DND-41 (cell line): ENCODE measurements around the gene NPIPB4.
A peak's percentile ranks its signal among the peaks of the same experiment; 100 is the strongest.
"Not testable (repeated sequence)": the region's sequence is repeated elsewhere in the genome, so short reads cannot be mapped to it uniquely, and the experiment has no call there.

Source experiments
- ATAC-seq: fragments of 200-7000 bp; cut with Tn5 transposase; 3 replicates; pipeline ENCODE4 v1.9.1; 2021; ENCODE audit warnings: low read depth; ENCODE audit not compliant: insufficient read depth
- DNase-seq: peaks from one replicate; pipeline ENCODE4 v3.0.0-alpha.2; 2020
- H2AFZ ChIP-seq: 2 replicates; pipeline ENCODE4 v1.6.0; 2012; ENCODE audit warnings: low read depth, low read length
- H3K27ac ChIP-seq: 2 replicates; pipeline ENCODE4 v1.5.1; 2012; ENCODE audit warnings: low read length, inconsistent platforms
- H3K27me3 ChIP-seq: fragments of 200-600 bp; sonication (generic); 2 replicates; pipeline ENCODE4 v1.6.0; 2012; ENCODE audit warnings: low read length, mild to moderate bottlenecking, inconsistent platforms; ENCODE audit not compliant: insufficient read depth, poor library complexity
- H3K36me3 ChIP-seq: 2 replicates; pipeline ENCODE4 v1.5.1; 2012; ENCODE audit warnings: low read length, inconsistent platforms; ENCODE audit not compliant: insufficient read depth
- H3K4me1 ChIP-seq: 2 replicates; pipeline ENCODE4 v1.5.1; 2012; ENCODE audit warnings: mild to moderate bottlenecking, low read length; ENCODE audit not compliant: insufficient read depth
- H3K4me2 ChIP-seq: 2 replicates; pipeline ENCODE4 v1.6.0; 2012; ENCODE audit warnings: mild to moderate bottlenecking, moderate library complexity, low read length, inconsistent platforms; ENCODE audit not compliant: insufficient read depth
- H3K4me3 ChIP-seq, 2 experiments: fragments of 200-600 bp in 1 of 2; shearing (Covaris generic) in 1 of 2; 2 replicates each; pipeline ENCODE4 v1.5.1; 2012 to 2016; ENCODE audit warnings: inconsistent platforms in 2 of 2, low read length in 2 of 2, mild to moderate bottlenecking in 2 of 2, low read depth in 1 of 2, moderate library complexity in 1 of 2
- H3K79me2 ChIP-seq: 2 replicates; pipeline ENCODE4 v1.6.0; 2012; ENCODE audit warnings: low read length, inconsistent platforms; ENCODE audit not compliant: insufficient read depth
- H3K9ac ChIP-seq: 2 replicates; pipeline ENCODE4 v1.6.0; 2012; ENCODE audit warnings: low read depth, mild to moderate bottlenecking, inconsistent platforms, low read length, moderate library complexity
- H3K9me3 ChIP-seq: 2 replicates; pipeline ENCODE4 v1.5.1; 2012; ENCODE audit warnings: low read length, moderate library complexity, mild to moderate bottlenecking, inconsistent platforms; ENCODE audit not compliant: insufficient read depth, severe bottlenecking
- H4K20me1 ChIP-seq: 2 replicates; pipeline ENCODE4 v1.6.0; 2012; ENCODE audit warnings: low read length; ENCODE audit not compliant: insufficient read depth
- TF ChIP-seq, protein P1 (sequence below): IDR thresholded peaks from 2 replicates; pipeline ENCODE4 v1.5.1; 2012; ENCODE audit warnings: borderline replicate concordance, low read length, moderate library complexity, mild to moderate bottlenecking; ENCODE audit not compliant: poor library complexity, severe bottlenecking; ENCODE audit errors: extremely low read depth

Gene NPIPB4

DNA sequence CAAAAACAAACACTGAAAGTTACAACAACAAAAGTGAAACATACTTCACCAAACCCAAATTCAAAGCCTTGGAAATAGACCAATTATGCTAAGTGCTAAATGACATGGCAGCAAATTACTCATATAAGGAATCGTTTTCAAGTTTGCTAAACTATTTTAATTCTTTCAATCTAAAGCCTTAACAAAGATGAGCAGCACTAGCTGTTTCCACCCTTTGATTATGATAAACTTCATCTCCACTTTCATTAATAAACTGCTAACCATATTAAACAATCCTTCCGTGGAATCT is 55.2 kb downstream of the NPIPB4 start:
- H3K9me3 ChIP-seq, H3K79me2 ChIP-seq, DNase-seq, H3K9ac ChIP-seq, H3K36me3 ChIP-seq, H3K4me3 ChIP-seq, H4K20me1 ChIP-seq, ATAC-seq, H3K27me3 ChIP-seq, H3K4me1 ChIP-seq, H3K27ac ChIP-seq, H2AFZ ChIP-seq, H3K4me2 ChIP-seq: not testable (repeated sequence)

DNA sequence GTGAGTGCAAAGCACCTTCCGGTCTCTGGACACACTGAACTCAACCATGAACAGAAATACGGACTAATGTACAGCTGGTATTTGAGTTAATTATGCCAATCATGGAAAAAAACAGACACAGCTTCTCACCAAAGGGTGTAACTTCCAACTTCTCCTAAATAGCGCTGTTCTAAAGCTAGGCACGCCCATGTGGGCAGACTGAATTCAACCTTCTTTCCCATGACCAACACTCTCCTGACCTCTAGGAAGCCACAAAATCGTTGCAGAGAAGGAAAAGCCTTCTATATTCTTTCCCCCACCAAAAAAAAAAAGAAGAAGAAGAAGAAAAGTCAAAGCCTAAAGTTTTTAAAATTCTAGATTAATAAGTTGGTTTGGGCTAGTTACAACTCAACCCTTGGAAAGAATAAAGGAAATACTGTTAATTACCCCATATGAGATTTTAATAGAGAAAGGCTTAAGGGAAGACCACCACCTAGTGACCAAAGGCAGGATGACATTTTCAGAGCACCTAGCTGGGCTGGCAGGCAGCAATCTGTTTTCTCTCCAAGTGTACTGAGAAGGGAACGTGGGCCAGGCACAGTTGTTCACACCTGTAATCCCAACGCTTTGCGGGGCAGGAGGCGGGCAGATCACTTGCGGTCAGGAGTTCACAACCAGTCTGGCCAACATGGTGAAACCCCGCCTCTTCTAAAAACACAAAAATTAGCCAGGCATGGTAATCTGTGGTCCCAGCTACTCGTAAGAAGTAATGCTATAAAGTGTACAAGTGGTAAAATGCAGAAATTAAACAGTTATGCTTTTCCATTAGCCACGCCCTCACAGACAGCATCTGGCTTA is 55.8 kb downstream of the NPIPB4 start:
- H3K27me3 ChIP-seq, H3K4me3 ChIP-seq, H3K9ac ChIP-seq, H2AFZ ChIP-seq, H3K27ac ChIP-seq, H3K79me2 ChIP-seq, H3K4me1 ChIP-seq, H3K36me3 ChIP-seq, H3K4me2 ChIP-seq, H3K9me3 ChIP-seq, H4K20me1 ChIP-seq: not testable (repeated sequence)
- DNase-seq = peak; percentile 32
- TF ChIP-seq, protein P1, sequence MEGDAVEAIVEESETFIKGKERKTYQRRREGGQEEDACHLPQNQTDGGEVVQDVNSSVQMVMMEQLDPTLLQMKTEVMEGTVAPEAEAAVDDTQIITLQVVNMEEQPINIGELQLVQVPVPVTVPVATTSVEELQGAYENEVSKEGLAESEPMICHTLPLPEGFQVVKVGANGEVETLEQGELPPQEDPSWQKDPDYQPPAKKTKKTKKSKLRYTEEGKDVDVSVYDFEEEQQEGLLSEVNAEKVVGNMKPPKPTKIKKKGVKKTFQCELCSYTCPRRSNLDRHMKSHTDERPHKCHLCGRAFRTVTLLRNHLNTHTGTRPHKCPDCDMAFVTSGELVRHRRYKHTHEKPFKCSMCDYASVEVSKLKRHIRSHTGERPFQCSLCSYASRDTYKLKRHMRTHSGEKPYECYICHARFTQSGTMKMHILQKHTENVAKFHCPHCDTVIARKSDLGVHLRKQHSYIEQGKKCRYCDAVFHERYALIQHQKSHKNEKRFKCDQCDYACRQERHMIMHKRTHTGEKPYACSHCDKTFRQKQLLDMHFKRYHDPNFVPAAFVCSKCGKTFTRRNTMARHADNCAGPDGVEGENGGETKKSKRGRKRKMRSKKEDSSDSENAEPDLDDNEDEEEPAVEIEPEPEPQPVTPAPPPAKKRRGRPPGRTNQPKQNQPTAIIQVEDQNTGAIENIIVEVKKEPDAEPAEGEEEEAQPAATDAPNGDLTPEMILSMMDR = peak; percentile 55
- ATAC-seq = peak; percentile 75

DNA sequence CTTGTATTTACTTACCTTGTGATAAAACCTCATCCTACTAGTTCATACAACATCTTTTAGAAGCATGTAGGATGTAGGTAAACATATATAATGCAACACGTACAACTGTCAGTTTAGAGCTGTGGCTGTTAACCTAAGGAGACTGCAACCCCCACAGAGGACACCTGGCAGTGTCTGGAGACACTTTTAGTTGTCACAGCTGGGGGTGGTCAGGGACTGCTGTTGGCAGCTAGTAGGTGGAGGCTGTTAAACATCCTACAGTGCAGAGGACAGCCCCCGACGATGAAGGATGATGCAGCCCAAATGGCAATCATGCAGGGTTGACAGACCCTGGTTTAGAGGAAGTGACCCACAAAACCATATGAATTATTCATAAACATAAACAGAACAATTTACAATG is 59.0 kb downstream of the NPIPB4 start:
- not testable (repeated sequence) for H3K4me3 ChIP-seq, H3K27ac ChIP-seq, DNase-seq, H3K27me3 ChIP-seq, H3K4me2 ChIP-seq, H3K4me1 ChIP-seq, H3K9me3 ChIP-seq, H4K20me1 ChIP-seq, H2AFZ ChIP-seq, H3K9ac ChIP-seq, H3K79me2 ChIP-seq, H3K36me3 ChIP-seq
- ATAC-seq = peak; percentile 82

DNA sequence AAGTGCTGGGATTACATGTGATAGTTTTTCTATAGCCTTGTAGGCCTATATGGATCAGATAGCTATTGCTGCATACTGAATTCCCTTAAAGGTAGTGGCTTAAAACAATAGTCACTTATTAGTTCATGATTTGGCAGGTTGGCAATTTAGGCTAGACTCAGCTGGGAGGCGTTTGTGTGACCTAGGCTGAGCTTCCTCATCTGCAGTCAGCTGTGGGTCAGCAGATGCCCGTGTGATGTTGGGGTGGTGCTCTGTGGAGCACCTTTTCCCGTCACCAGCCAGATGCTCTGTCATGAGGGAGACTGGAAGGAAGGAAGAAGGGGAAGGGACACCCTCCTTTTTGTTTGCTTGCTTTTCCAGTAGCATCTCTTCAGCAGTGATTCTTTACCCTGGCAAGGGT is 64.2 kb downstream of the NPIPB4 start:
- ATAC-seq, DNase-seq, H2AFZ ChIP-seq, H3K27ac ChIP-seq, H3K9ac ChIP-seq, H3K4me2 ChIP-seq, H4K20me1 ChIP-seq, H3K4me1 ChIP-seq, H3K79me2 ChIP-seq, H3K4me3 ChIP-seq, H3K9me3 ChIP-seq, H3K27me3 ChIP-seq, H3K36me3 ChIP-seq: not testable (repeated sequence)

DNA sequence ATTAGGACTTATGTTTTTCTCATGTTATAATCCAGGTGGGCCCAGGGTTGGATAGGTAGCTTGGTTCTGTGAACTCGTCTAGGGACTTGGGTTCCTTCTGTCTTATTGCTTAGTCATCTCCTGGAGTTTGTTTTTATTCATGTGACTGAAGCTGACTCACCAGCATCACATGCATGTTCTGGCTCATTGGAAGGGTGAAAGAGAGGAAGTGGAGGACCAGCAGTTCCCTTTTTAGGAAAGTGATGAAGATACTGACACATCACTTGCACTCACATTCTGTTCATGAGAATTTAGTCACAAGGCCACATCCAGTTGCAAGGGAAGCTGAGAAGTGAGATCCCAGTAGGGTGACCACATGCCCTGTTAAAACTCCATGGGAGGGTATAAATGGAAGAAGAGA is 67.0 kb downstream of the NPIPB4 start:
- H3K4me1 ChIP-seq, H2AFZ ChIP-seq, H3K27ac ChIP-seq, H3K9me3 ChIP-seq, H3K4me3 ChIP-seq, H3K4me2 ChIP-seq, H3K36me3 ChIP-seq, DNase-seq, ATAC-seq, H3K27me3 ChIP-seq, H3K9ac ChIP-seq, H4K20me1 ChIP-seq, H3K79me2 ChIP-seq: not testable (repeated sequence)
